HEK293 (cell line): ENCODE data around the gene SUPT3H.

ENCODE experiments used
- CTCF ChIA-PET: fragments of 350-600 bp; formaldehyde crosslinking; extraction: SDS; loops from one replicate; lab custom pipeline; 2021; ENCODE audit warnings: antibody characterized with exemption; lab: Yijun Ruan, JAX
- POLR2A ChIA-PET: fragments of 300-600 bp; formaldehyde crosslinking; extraction: SDS; loops from one replicate; lab custom pipeline; 2020; ENCODE audit warnings: antibody characterized with exemption, inconsistent platforms; lab: Yijun Ruan, JAX
- H3K27ac ChIP-seq: fragments of 200-500 bp; sonication (Bioruptor generic); 2 replicates; pipeline ENCODE4 v1.5.1; 2014; ENCODE audit warnings: low read depth, low read length, control low read depth, inconsistent platforms; ENCODE audit errors: extremely low read depth
- H3K36me3 ChIP-seq, 2 experiments: fragments of 200-500 bp in 1 of 2; sonication (Bioruptor generic) in 1 of 2; 1 replicate in 1 of 2; 2 replicates in 1 of 2; pipeline ENCODE4 v1.5.1; 2014 to 2017; ENCODE audit warnings: inconsistent platforms in 2 of 2, low read length in 2 of 2; ENCODE audit not compliant: control insufficient read depth in 2 of 2, insufficient read depth in 1 of 2
- H3K4me1 ChIP-seq: fragments of 200-500 bp; sonication (Bioruptor generic); 2 replicates; pipeline ENCODE4 v1.5.1; 2014; ENCODE audit warnings: mild to moderate bottlenecking, low read length, inconsistent platforms; ENCODE audit not compliant: control insufficient read depth, insufficient read depth
- H3K4me3 ChIP-seq: 2 replicates; pipeline ENCODE4 v1.5.1; 2011; ENCODE audit warnings: low read depth, mild to moderate bottlenecking, control low read depth, low read length, moderate library complexity
- H3K9me3 ChIP-seq: fragments of 200-500 bp; sonication (Bioruptor generic); 2 replicates; pipeline ENCODE4 v1.5.1; 2014; ENCODE audit warnings: low read depth, low read length, inconsistent platforms; ENCODE audit not compliant: control insufficient read depth, insufficient read depth
- GLI2 ChIP-seq: fragments of 450-650 bp; formaldehyde crosslinking; IDR thresholded peaks from 2 replicates; pipeline ENCODE4; 2017; ENCODE audit warnings: missing biosample characterization, missing genetic modification characterization, low read depth, borderline replicate concordance
- GLIS2 ChIP-seq: fragments of 450-650 bp; formaldehyde crosslinking; IDR thresholded peaks from 2 replicates; pipeline ENCODE4 v1.5.1; 2016; ENCODE audit warnings: missing biosample characterization, missing genetic modification characterization
- HOXD13 ChIP-seq: sonication (generic); formaldehyde crosslinking; IDR thresholded peaks from 2 replicates; pipeline ENCODE4 v1.8.0; 2022; ENCODE audit warnings: missing genetic modification reagents, borderline replicate concordance
- KLF9 ChIP-seq: fragments of 450-650 bp; formaldehyde crosslinking; IDR thresholded peaks from 2 replicates; pipeline ENCODE4 v1.5.1; 2016; ENCODE audit warnings: missing biosample characterization, missing genetic modification characterization, low read depth
- PBX3 ChIP-seq: sonication (generic); formaldehyde crosslinking; IDR thresholded peaks from 2 replicates; pipeline ENCODE4 v1.8.1; 2022; ENCODE audit warnings: mild to moderate bottlenecking, moderate library complexity, missing genetic modification reagents
- YY2 ChIP-seq: fragments of 450-650 bp; formaldehyde crosslinking; IDR thresholded peaks from 2 replicates; pipeline ENCODE4 v1.5.1; 2016; ENCODE audit warnings: missing biosample characterization, missing genetic modification characterization
- ZNF10 ChIP-seq: fragments of 450-650 bp; formaldehyde crosslinking; IDR thresholded peaks from 2 replicates; pipeline ENCODE4 v1.5.1; 2017; ENCODE audit warnings: missing biosample characterization, missing genetic modification characterization
- ZNF133 ChIP-seq: fragments of 450-650 bp; formaldehyde crosslinking; IDR thresholded peaks from 2 replicates; pipeline ENCODE4 v1.5.1; 2016; ENCODE audit warnings: missing biosample characterization, missing genetic modification characterization
- ZNF155 ChIP-seq: fragments of 450-650 bp; formaldehyde crosslinking; IDR thresholded peaks from 2 replicates; pipeline ENCODE4 v1.5.1; 2016; ENCODE audit warnings: missing biosample characterization, missing genetic modification characterization
- ZNF280C ChIP-seq: fragments of 450-650 bp; formaldehyde crosslinking; IDR thresholded peaks from 2 replicates; pipeline ENCODE4 v1.5.1; 2016; ENCODE audit warnings: missing biosample characterization, missing genetic modification characterization
- ZNF366 ChIP-seq: fragments of 450-650 bp; formaldehyde crosslinking; conservative IDR thresholded peaks from 2 replicates; pipeline ENCODE4 v1.5.1; 2016; ENCODE audit warnings: missing biosample characterization, missing genetic modification characterization
- ZNF398 ChIP-seq: fragments of 450-650 bp; formaldehyde crosslinking; IDR thresholded peaks from 2 replicates; pipeline ENCODE4 v1.5.1; 2017; ENCODE audit warnings: missing biosample characterization, missing genetic modification characterization
- ZNF404 ChIP-seq: fragments of 450-650 bp; formaldehyde crosslinking; IDR thresholded peaks from 2 replicates; pipeline ENCODE4 v1.5.1; 2017; ENCODE audit warnings: missing biosample characterization, missing genetic modification characterization
- ZNF529 ChIP-seq: fragments of 450-650 bp; formaldehyde crosslinking; IDR thresholded peaks from 2 replicates; pipeline ENCODE4 v1.5.1; 2017; ENCODE audit warnings: missing genetic modification characterization, missing biosample characterization; ENCODE audit not compliant: insufficient replicate concordance
- ZNF585B ChIP-seq: fragments of 450-650 bp; formaldehyde crosslinking; IDR thresholded peaks from 2 replicates; pipeline ENCODE4 v1.5.1; 2016; ENCODE audit warnings: missing biosample characterization, missing genetic modification characterization
- ZNF626 ChIP-seq: fragments of 450-650 bp; sonication (Bioruptor Pico); formaldehyde crosslinking; IDR thresholded peaks from 2 replicates; pipeline ENCODE4 v1.5.1; 2018; ENCODE audit warnings: missing biosample characterization, missing genetic modification characterization, inconsistent platforms
- ZNF660 ChIP-seq: fragments of 450-650 bp; IDR thresholded peaks from 2 replicates; pipeline ENCODE4 v1.5.1; 2018; ENCODE audit warnings: missing biosample characterization, mild to moderate bottlenecking, missing genetic modification characterization
- ZNF791 ChIP-seq: fragments of 450-650 bp; formaldehyde crosslinking; IDR thresholded peaks from 2 replicates; pipeline ENCODE4 v1.5.1; 2016; ENCODE audit warnings: missing biosample characterization, missing genetic modification characterization
- TF ChIP-seq, protein P1 (sequence below): fragments of 450-650 bp; formaldehyde crosslinking; IDR thresholded peaks from 2 replicates; pipeline ENCODE4 v1.5.1; 2016; ENCODE audit warnings: missing biosample characterization, missing genetic modification characterization, borderline replicate concordance

The SUPT3H gene

DNA sequence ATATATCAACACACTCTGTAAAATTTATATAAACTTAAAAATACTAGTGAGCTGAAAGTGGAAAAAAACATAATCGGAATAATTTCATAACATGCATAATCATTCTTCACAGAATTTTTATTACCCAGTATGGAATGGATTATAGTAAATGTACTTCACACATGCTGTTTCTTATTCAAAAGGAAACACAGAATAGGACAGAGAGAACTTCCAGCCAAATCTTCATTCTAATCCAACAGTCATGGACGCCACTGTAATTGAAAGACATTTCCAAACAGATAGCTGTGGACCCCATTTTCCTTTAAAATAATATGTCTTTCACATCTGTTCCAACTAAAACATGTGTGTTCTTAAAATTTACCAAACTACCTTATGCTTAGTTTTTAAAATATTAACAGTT is 176.2 kb downstream of the SUPT3H start:
- no peak for TF ChIP-seq ZNF10
- TF ChIP-seq KLF9 (tag by site-specific recombination): no peak
- no peak for TF ChIP-seq GLI2 (tag by site-specific recombination)
- TF ChIP-seq ZNF660 (tag by site-specific recombination): no peak
- no peak for TF ChIP-seq ZNF398 (tag by site-specific recombination)
- TF ChIP-seq, protein P1, sequence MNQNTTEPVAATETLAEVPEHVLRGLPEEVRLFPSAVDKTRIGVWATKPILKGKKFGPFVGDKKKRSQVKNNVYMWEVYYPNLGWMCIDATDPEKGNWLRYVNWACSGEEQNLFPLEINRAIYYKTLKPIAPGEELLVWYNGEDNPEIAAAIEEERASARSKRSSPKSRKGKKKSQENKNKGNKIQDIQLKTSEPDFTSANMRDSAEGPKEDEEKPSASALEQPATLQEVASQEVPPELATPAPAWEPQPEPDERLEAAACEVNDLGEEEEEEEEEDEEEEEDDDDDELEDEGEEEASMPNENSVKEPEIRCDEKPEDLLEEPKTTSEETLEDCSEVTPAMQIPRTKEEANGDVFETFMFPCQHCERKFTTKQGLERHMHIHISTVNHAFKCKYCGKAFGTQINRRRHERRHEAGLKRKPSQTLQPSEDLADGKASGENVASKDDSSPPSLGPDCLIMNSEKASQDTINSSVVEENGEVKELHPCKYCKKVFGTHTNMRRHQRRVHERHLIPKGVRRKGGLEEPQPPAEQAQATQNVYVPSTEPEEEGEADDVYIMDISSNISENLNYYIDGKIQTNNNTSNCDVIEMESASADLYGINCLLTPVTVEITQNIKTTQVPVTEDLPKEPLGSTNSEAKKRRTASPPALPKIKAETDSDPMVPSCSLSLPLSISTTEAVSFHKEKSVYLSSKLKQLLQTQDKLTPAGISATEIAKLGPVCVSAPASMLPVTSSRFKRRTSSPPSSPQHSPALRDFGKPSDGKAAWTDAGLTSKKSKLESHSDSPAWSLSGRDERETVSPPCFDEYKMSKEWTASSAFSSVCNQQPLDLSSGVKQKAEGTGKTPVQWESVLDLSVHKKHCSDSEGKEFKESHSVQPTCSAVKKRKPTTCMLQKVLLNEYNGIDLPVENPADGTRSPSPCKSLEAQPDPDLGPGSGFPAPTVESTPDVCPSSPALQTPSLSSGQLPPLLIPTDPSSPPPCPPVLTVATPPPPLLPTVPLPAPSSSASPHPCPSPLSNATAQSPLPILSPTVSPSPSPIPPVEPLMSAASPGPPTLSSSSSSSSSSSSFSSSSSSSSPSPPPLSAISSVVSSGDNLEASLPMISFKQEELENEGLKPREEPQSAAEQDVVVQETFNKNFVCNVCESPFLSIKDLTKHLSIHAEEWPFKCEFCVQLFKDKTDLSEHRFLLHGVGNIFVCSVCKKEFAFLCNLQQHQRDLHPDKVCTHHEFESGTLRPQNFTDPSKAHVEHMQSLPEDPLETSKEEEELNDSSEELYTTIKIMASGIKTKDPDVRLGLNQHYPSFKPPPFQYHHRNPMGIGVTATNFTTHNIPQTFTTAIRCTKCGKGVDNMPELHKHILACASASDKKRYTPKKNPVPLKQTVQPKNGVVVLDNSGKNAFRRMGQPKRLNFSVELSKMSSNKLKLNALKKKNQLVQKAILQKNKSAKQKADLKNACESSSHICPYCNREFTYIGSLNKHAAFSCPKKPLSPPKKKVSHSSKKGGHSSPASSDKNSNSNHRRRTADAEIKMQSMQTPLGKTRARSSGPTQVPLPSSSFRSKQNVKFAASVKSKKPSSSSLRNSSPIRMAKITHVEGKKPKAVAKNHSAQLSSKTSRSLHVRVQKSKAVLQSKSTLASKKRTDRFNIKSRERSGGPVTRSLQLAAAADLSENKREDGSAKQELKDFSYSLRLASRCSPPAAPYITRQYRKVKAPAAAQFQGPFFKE: no peak
- TF ChIP-seq PBX3 (CRISPR knock-in tag): no peak
- TF ChIP-seq ZNF791 (tag by site-specific recombination): no peak
- no peak for TF ChIP-seq YY2
- TF ChIP-seq ZNF280C: no peak
- TF ChIP-seq ZNF529: no peak
- Histone ChIP-seq H3K9me3 (no peaks in the 10 kb centered on the region), H3K27ac (no peak overlapping the region), H3K36me3 (no peaks in the 10 kb centered on the region), H3K4me3 (no peak overlapping the region), H3K4me1 (no peaks in the 10 kb centered on the region)
- CTCF ChIA-PET: interaction anchor here (0.7 kb wide), 1 partner anchor 466 kb away, joined by 3 read pairs; no protein-coding TSS in a partner anchor
- POLR2A ChIA-PET: no interaction called here

DNA sequence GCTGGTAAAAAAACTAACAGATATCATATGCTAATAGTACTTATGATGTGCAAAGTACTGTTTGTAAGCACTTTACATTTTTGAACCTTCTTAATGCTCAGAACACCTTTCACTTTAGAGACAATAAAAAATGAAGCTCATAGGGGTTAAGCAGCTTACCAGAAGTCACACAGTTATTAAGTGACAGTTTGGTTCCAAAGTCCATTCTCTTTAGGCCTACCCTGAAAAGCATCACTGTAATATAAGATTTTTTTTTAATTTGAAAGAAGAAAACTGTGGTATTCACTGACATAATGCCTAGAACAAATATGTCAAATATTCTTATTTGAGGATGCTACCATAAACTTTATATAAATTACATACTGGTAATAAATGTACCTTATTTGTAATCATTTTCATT is 177.2 kb downstream of the SUPT3H start:
- Histone ChIP-seq H3K4me1 (no peaks in the 10 kb centered on the region), H3K36me3 (no peaks in the 10 kb centered on the region), H3K4me3 (no peak overlapping the region), H3K9me3 (no peaks in the 10 kb centered on the region), H3K27ac (no peak overlapping the region)
- TF ChIP-seq HOXD13 (CRISPR knock-in tag) (no peak), ZNF155 (tag by site-specific recombination) (no peak), ZNF585B (tag by site-specific recombination) (no peak), ZNF133 (tag by site-specific recombination) (no peak), ZNF404 (no peak), ZNF791 (tag by site-specific recombination) (no peak), GLIS2 (no peak), ZNF626 (tag by site-specific recombination) (no peak), ZNF366 (tag by site-specific recombination) (no peak)
- CTCF ChIA-PET: interaction anchor here (0.6 kb wide), 1 partner anchor 101 kb away, joined by 5 read pairs; no protein-coding TSS in a partner anchor
- POLR2A ChIA-PET: no interaction called here
